Neural crest cell (in vitro differentiated cells): ENCODE data around the gene C1QTNF8. TPM values are rescaled to one million over a fixed set of nuclear protein-coding genes. Genes with fewer than 3 reads are reported as not detected.

Source experiments
- DNase-seq: peaks from one replicate; pipeline ENCODE4 v3.0.0; 2021; ENCODE audit warnings: low read depth, mixed read lengths, low spot score
- H3K27ac Mint-ChIP-seq: one replicate; pipeline ENCODE4 v1.8.0; 2021; ENCODE audit warnings: mild to moderate bottlenecking, mixed read lengths; ENCODE audit not compliant: unreplicated experiment
- H3K27me3 Mint-ChIP-seq: 2 replicates; pipeline ENCODE4 v1.8.0; 2021; ENCODE audit warnings: low read depth, mild to moderate bottlenecking, mixed read lengths
- H3K36me3 Mint-ChIP-seq: 2 replicates; pipeline ENCODE4 v1.8.0; 2021; ENCODE audit warnings: low read depth, mild to moderate bottlenecking, mixed read lengths
- H3K4me1 Mint-ChIP-seq: 2 replicates; pipeline ENCODE4 v1.8.0; 2021; ENCODE audit warnings: mixed read lengths
- H3K4me3 Mint-ChIP-seq: one replicate; pipeline ENCODE4 v1.8.0; 2021; ENCODE audit warnings: mild to moderate bottlenecking, mixed read lengths
- H3K9me3 Mint-ChIP-seq: 2 replicates; pipeline ENCODE4 v1.8.0; 2021; ENCODE audit warnings: mixed read lengths
- CTCF ChIP-seq: fragments of 200-600 bp; sonication (generic); conservative IDR thresholded peaks from 2 replicates; pipeline ENCODE4 v1.5.0; 2021; ENCODE audit warnings: antibody characterized with exemption, mild to moderate bottlenecking
- total RNA-seq: library from RNA; stranded (reverse); gene quantifications from 2 replicates; pipeline ENCODE4 v1.2.1, GENCODE V29; 2021

C1QTNF8 gene
- total RNA-seq, 1 donor from 2014 or later, result 0.19 TPM

GRCh38 chr16:1061769-1062505 lies 34.1 kb downstream of the C1QTNF8 start:
- no peak for DNase-seq
- peaks cover 3% of the 10 kb centered on the region for H3K9me3 Mint-ChIP-seq
- no peak overlapping the region for H3K27ac Mint-ChIP-seq
- H3K4me1 Mint-ChIP-seq, result no peaks in the 10 kb centered on the region
- H3K27me3 Mint-ChIP-seq, result no peaks in the 10 kb centered on the region
- H3K36me3 Mint-ChIP-seq, result peaks cover 4% of the 10 kb centered on the region
- TF ChIP-seq CTCF, result no peak
- H3K4me3 Mint-ChIP-seq, result no peak overlapping the region

DNA sequence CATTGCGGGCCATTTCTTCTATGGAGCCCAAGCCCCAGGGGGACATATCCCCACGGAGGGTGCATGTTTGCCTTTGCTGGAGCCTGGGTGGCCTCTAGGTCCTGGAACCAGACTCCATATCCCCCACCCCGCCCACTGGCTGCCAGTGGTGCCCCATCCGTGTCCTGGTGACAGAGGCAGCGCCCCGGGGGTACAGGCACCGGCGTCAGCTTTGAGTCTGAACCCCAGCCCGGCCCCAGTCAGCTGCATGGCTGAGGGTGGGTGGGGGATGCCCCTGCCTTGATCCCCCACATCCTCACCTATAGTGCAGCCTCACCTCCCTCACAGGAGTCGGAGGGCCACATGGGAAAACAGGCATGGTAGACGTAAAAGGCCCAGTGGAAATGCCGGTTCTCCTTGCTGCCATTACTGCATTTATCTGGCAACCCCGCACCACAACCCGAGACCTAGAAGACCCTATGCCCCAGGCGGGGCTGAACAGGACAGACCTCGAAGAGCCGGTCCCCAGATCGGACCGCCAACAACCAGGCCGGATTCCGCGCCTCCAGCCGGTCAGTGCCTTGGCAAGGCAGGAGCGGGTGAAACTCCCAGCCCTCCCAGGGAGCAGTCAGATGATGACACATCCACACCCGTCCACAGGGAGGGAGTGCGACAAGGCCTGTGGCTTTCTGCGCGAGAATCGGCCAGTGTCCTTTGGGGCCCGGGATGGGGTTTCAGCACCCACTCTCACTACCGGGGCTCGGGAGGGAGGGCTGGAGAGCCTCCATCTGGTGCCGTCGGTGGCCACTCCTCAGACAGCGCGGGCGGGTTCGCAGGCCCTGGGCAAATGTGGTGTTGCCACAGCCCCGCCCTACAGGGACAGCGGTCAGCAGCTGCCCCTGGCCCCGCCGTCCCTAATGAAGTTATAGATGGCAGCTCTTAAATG lies 35.4 kb downstream of the C1QTNF8 start:
- H3K27ac Mint-ChIP-seq, result no peak overlapping the region
- H3K36me3 Mint-ChIP-seq, result peaks cover 4% of the 10 kb centered on the region
- no peaks in the 10 kb centered on the region for H3K27me3 Mint-ChIP-seq
- no peak overlapping the region for H3K4me3 Mint-ChIP-seq
- no peak for DNase-seq
- H3K9me3 Mint-ChIP-seq, result peaks cover 3% of the 10 kb centered on the region
- no peaks in the 10 kb centered on the region for H3K4me1 Mint-ChIP-seq
- TF ChIP-seq CTCF, result no peak

DNA sequence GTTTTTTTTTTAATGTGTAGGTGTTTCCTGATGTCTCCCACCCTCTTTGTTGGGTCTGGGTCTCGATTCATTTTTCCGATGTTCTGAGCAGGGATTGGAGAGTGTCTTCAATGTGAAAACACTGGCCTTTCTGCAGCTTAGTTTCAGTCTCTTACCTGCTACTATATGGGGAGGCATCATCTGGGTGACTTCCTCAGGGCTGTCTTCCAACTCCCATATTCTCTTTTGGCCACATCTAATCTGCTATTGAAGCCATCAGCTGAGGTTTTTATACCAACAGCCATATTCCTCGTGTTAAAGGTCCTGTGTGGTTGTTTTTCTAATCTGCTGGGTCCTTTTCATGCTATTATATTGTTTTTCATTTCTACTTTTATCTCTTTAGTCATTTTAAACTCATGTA lies 36.7 kb downstream of the C1QTNF8 start:
- H3K9me3 Mint-ChIP-seq, result peaks cover 3% of the 10 kb centered on the region
- no peak overlapping the region for H3K27ac Mint-ChIP-seq
- no peak for DNase-seq
- H3K36me3 Mint-ChIP-seq, result peaks cover 4% of the 10 kb centered on the region
- H3K4me3 Mint-ChIP-seq, result no peak overlapping the region
- no peak for TF ChIP-seq CTCF
- H3K4me1 Mint-ChIP-seq, result no peaks in the 10 kb centered on the region
- no peaks in the 10 kb centered on the region for H3K27me3 Mint-ChIP-seq

DNA sequence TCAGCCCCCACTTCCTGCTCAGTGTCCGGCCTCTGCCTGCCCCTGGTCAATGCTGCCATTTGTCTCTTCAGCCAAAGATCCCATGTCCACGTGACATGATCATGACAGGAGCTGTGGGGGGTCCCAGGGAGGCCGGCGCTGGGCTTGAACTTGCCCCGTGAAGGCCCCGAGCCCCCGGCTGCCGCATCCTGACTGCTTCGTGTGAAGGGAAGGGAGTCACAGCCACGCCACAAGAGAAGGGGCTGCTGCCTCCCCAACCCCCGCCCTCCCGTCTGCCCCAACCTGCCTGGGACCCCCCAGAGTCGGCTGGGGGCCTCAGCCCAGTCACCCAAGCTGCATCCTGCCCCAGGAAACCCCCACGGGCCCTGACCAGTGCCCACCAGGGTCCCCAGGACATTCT lies 37.8 kb downstream of the C1QTNF8 start:
- Mint-ChIP-seq H3K9me3 (peaks cover 3% of the 10 kb centered on the region), H3K4me1 (no peaks in the 10 kb centered on the region), H3K27ac (no peak overlapping the region), H3K4me3 (no peak overlapping the region), H3K27me3 (no peaks in the 10 kb centered on the region), H3K36me3 (peaks cover 4% of the 10 kb centered on the region)
- DNase-seq, result peak; percentile 29
- TF ChIP-seq CTCF, result no peak

DNA sequence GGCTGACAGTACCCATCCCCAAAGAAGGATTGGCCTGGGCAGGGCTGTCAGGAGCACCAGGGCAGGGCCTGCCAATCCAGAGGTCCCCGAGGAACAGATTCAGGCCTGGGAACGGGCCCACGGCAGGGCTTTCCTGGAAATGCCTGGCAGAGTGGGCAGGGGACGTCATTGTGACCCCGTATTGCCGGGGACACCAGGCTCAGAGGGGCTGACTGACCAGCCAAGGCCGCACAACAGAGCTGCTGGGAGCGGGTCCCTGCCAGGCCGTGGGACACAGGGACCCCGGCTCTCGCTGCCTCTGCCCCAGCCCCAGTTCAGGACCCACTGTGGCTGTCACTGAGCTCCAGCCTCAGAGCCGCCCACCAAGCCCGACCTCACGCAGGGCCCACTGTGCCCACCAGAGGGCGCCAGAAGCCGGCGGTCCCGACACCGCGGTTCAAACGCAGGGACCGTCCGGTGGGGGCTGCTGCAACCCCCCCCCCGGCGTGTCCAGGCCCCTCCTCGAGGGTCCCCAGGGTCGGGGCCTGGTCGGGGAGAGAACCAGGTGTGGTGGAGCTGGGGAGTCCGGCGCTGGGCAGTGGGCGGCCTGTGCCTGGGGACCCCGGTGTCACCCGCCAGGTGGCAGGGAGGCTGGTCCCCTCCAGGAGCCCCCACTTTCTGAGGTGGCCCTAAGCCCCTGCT lies 38.7 kb downstream of the C1QTNF8 start:
- Mint-ChIP-seq H3K4me1 (no peaks in the 10 kb centered on the region), H3K27me3 (no peaks in the 10 kb centered on the region), H3K36me3 (peaks cover 4% of the 10 kb centered on the region), H3K27ac (no peak overlapping the region), H3K4me3 (no peak overlapping the region), H3K9me3 (peaks cover 3% of the 10 kb centered on the region)
- peak; percentile 85 for DNase-seq
- TF ChIP-seq CTCF, result peak; percentile 86
